Transverse colon (tissue), 4 donors: Measurements from ENCODE around the gene SEMA3E. TPM values are rescaled to one million over a fixed set of nuclear protein-coding genes. Genes with fewer than 3 reads are reported as not detected.

Source experiments
- DNase-seq: peaks from one replicate; pipeline ENCODE4 v3.0.0-alpha.2; 2019
- H3K27ac ChIP-seq, 4 donors: fragments of 200-600 bp; sonication (generic); 2 replicates each; pipeline ENCODE4 v1.5.1; 2016 to 2018; ENCODE audit warnings: inconsistent platforms in 4 of 4
- H3K27me3 ChIP-seq: fragments of 200-600 bp; sonication (generic); 2 replicates; pipeline ENCODE4 v1.5.1; 2017; ENCODE audit warnings: inconsistent platforms
- H3K36me3 ChIP-seq, 4 donors: fragments of 200-600 bp; sonication (generic); 2 replicates each; pipeline ENCODE4 v1.5.1; 2017 to 2019; ENCODE audit warnings: inconsistent platforms in 4 of 4
- H3K4me1 ChIP-seq, 4 donors: fragments of 200-600 bp; sonication (generic); 2 replicates each; pipeline ENCODE4 v1.5.1; 2017 to 2020; ENCODE audit warnings: inconsistent platforms in 4 of 4
- H3K4me3 ChIP-seq, 4 donors: fragments of 200-600 bp; sonication (generic); 1 replicate in 1 of 4; 2 replicates in 3 of 4; pipeline versions ENCODE4 v1.5.1 to v1.6.1; 2017 to 2019; ENCODE audit warnings: inconsistent platforms in 4 of 4
- H3K9me3 ChIP-seq, 2 donors: fragments of 200-600 bp; sonication (generic); 2 replicates each; pipeline ENCODE4 v1.5.1; 2017 to 2019; ENCODE audit warnings: inconsistent platforms in 2 of 2
- EP300 ChIP-seq: sonication (generic); formaldehyde crosslinking; IDR thresholded peaks from one replicate; pipeline ENCODE4 v1.6.1; 2017; ENCODE audit warnings: antibody characterized with exemption, low read depth
- POLR2A ChIP-seq: fragments of 450-650 bp; IDR thresholded peaks from one replicate; pipeline ENCODE4 v1.6.1; 2016; ENCODE audit warnings: antibody characterized with exemption, mild to moderate bottlenecking, moderate library complexity
- POLR2AphosphoS5 ChIP-seq, 3 donors: sonication (generic); formaldehyde crosslinking; IDR thresholded peaks; one replicate each; pipeline ENCODE4 v1.6.1; 2016; ENCODE audit warnings: antibody characterized with exemption in 3 of 3
- WGBS, 2 donors: methylation state at CpG; one replicate each; pipeline ENCODE4 v1.1.5; 2018; ENCODE audit warnings: low coverage in 1 of 2; 5-methylcytosine and 5-hydroxymethylcytosine counted together
- in situ Hi-C, 4 donors: fragments of 200-750 bp; cut with MboI; loops; one replicate each; pipeline versions ENCODE4 v1.15.0 to v1.15.1; 2017; ENCODE audit warnings: low sequenced_read_pairs in 3 of 4, low pct_ligation_motif_present in 1 of 4, low pct_unique_long_range_greater_than_20kb in 1 of 4
- intact Hi-C: fragments of 100-400 bp; cut with DNase I; formaldehyde crosslinking; loops from one replicate; pipeline ENCODE4 v1.15.1; 2023; ENCODE audit warnings: low total_unique reads
- total RNA-seq, 4 donors: library from RNA; depleted of rRNA; stranded (reverse); fragments of >200 nt; gene quantifications; one replicate each; pipeline ENCODE4 v1.1.0, GENCODE V29; 2016
- TF ChIP-seq, protein P1 (sequence below), 5 experiments: fragments of 200-600 bp in 3 of 5; fragments of 450-650 bp in 2 of 5; sonication (generic) in 3 of 5; IDR thresholded peaks; 1 replicate in 2 of 5; 2 replicates in 3 of 5; pipeline ENCODE4 v1.5.1; 2016 to 2017; ENCODE audit warnings: antibody characterized with exemption in 5 of 5, inconsistent platforms in 3 of 5, mild to moderate bottlenecking in 2 of 5, moderate library complexity in 1 of 5

SEMA3E gene
- total RNA-seq, 4 donors from 2014 or later: 0.95 to 3.8 (median 1.4) TPM; not detected in 1

DNA sequence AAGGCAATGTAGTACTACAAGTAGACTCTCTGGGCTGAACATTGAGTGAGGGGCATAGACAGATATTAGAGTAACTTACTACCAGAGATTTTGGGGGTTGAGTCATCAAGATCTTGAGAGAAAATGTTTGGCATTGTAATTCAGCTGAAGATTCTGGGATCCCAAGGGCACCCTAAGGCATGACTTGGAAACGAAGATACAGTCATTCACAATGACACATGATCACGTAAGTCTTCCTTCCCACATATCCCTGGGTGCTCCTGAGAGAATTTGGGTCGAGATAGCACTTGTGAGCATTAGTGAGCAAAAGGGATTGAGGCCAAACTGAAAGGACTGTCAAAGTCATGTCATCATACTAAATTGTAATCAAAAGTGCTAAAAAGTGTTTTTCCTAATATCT lies 293.8 kb downstream of the SEMA3E start:
- TF ChIP-seq EP300 (no peak), POLR2AphosphoS5 (IDR thresholded peaks at IDR 0.05) (no peak), POLR2A (no peak)
- TF ChIP-seq, protein P1, sequence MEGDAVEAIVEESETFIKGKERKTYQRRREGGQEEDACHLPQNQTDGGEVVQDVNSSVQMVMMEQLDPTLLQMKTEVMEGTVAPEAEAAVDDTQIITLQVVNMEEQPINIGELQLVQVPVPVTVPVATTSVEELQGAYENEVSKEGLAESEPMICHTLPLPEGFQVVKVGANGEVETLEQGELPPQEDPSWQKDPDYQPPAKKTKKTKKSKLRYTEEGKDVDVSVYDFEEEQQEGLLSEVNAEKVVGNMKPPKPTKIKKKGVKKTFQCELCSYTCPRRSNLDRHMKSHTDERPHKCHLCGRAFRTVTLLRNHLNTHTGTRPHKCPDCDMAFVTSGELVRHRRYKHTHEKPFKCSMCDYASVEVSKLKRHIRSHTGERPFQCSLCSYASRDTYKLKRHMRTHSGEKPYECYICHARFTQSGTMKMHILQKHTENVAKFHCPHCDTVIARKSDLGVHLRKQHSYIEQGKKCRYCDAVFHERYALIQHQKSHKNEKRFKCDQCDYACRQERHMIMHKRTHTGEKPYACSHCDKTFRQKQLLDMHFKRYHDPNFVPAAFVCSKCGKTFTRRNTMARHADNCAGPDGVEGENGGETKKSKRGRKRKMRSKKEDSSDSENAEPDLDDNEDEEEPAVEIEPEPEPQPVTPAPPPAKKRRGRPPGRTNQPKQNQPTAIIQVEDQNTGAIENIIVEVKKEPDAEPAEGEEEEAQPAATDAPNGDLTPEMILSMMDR (IDR thresholded peaks at IDR 0.05): no peak
- Histone ChIP-seq H3K4me1 (no peaks in the 10 kb centered on the region), H3K27ac (no peak overlapping the region), H3K36me3 (no peaks in the 10 kb centered on the region), H3K4me3 (no peak overlapping the region), H3K9me3 (no peaks in the 10 kb centered on the region), H3K27me3 (no peaks in the 10 kb centered on the region)
- WGBS, 2 donors: 67% methylated on average over 3 of the region's 3 CpGs; no CpG with 5 or more reads in 1 of the 2 donors
- no peak for DNase-seq
- in situ Hi-C loops: no loop called here
- intact Hi-C loops: no loop called here

DNA sequence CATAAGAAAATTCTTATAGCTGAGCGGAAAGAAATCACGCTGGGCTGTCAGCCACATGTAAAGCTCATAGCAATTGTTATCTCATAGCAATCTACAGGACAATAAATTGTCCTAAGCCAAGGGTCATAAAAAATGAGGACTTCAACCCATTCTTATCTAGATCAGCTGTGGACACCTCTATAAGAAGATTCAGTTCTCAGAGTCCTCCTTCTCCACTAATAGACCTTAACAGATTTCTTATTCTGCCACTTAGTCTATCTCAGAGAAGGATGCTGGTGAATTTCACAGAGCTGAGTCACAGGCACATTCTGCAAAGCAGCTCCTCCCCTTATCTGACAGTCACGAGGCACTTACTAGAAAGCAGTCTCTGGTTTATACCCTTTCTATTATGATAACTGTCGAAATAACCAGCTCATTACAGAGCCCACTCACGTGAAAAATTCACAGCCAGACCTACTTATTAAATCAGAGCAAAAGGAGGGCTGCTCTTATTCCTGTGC lies 300.9 kb downstream of the SEMA3E start:
- peak; percentile 14 for DNase-seq
- Histone ChIP-seq H3K9me3 (no peaks in the 10 kb centered on the region), H3K36me3 (no peaks in the 10 kb centered on the region), H3K4me1 (peaks cover 0 to 3% (median 1%) of the 10 kb centered on the region in 4 donors), H3K27ac (no peak overlapping the region), H3K4me3 (no peak overlapping the region), H3K27me3 (no peaks in the 10 kb centered on the region)
- 31 to 33% methylated on average over 4 to 5 of the region's 5 CpGs for WGBS, 2 donors
- no peak for TF ChIP-seq POLR2A
- TF ChIP-seq, protein P1 (IDR thresholded peaks at IDR 0.05): no peak
- no peak for TF ChIP-seq EP300
- no peak for TF ChIP-seq POLR2AphosphoS5 (IDR thresholded peaks at IDR 0.05)
- in situ Hi-C loops: no loop called here
- intact Hi-C loops: no loop called here

DNA sequence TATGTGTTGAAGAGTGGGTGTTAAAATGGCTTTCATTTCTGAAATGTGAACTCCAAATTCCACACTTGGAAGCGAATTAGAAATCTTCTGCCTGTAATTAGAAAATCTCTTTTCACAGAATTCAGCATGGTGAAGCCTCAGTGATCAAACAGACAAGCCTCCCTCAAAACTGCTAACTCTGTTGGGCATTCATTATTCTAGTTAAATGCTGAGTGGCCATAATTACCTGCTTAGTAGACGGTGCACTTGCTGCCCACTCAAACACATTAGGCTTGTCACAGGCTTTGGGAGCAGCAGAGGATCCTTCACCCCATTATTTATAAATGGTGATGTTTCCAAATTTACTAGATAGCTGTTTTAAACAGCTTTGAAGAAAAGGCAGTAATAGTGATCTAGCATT lies 309.0 kb downstream of the SEMA3E start:
- no peak for DNase-seq
- H3K4me1 ChIP-seq: peaks cover 0 to 10% (median 3%) of the 10 kb centered on the region in 4 donors
- no peaks in the 10 kb centered on the region for H3K27me3 ChIP-seq
- H3K9me3 ChIP-seq: no peaks in the 10 kb centered on the region
- intact Hi-C loops (no loop called here), in situ Hi-C loops (no loop called here)
- no peak overlapping the region for H3K4me3 ChIP-seq
- H3K27ac ChIP-seq: no peak overlapping the region
- TF ChIP-seq POLR2AphosphoS5 (IDR thresholded peaks at IDR 0.05) (no peak), POLR2A (no peak), EP300 (no peak)
- TF ChIP-seq, protein P1 (IDR thresholded peaks at IDR 0.05): no peak
- H3K36me3 ChIP-seq: no peaks in the 10 kb centered on the region
- WGBS, 2 donors: 56 to 71% methylated on average over 2 of the region's 2 CpGs

DNA sequence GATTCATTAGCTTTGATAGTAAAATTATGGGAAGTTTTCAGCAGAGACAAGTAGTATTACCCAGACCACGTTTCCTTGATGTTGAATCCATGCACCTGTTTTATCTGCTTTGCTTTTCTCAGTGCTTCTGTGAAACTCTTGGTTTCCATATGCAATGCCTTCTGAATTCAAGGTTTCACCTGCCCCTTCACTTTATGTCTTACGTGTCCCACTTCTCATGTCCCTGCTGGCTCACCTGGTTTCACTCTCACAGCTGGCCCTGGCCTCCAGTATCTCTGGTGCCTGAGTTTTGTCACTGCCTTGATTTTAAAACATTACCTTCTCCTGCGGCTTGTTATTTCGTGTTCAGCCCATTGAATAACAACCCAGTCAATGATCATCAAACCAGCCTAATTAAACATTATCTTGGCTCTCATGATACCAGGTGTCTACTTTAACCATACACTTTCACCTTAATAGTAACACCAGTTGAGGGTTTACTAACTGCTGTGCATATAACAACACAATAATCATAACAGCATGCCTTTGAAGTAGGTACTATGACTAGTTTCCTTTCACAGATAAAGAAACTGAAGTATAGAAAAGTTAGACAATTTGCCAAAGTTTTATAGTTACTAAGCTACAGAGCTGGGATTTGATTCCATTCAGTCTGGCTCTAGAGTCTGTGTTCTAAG lies 310.5 kb downstream of the SEMA3E start:
- Histone ChIP-seq H3K9me3 (no peaks in the 10 kb centered on the region), H3K27ac (no peak overlapping the region), H3K4me1 (peaks cover 0 to 10% (median 3%) of the 10 kb centered on the region in 4 donors), H3K27me3 (no peaks in the 10 kb centered on the region), H3K4me3 (no peak overlapping the region), H3K36me3 (no peaks in the 10 kb centered on the region)
- intact Hi-C loops (no loop called here), in situ Hi-C loops (no loop called here)
- DNase-seq: no peak
- 45 to 58% methylated on average over 4 of the region's 4 CpGs for WGBS, 2 donors
- TF ChIP-seq EP300 (no peak), POLR2A (no peak), POLR2AphosphoS5 (IDR thresholded peaks at IDR 0.05) (no peak)
- TF ChIP-seq, protein P1 (IDR thresholded peaks at IDR 0.05): no peak
